GM21447 (cell line): ENCODE results near the gene SLC7A1.

Experiments used
- ATAC-seq: cut with Tn5 transposase; IDR thresholded peaks from one replicate; pipeline ENCODE4 v1.9.1; 2021; ENCODE audit not compliant: unreplicated experiment

The SLC7A1 gene

DNA sequence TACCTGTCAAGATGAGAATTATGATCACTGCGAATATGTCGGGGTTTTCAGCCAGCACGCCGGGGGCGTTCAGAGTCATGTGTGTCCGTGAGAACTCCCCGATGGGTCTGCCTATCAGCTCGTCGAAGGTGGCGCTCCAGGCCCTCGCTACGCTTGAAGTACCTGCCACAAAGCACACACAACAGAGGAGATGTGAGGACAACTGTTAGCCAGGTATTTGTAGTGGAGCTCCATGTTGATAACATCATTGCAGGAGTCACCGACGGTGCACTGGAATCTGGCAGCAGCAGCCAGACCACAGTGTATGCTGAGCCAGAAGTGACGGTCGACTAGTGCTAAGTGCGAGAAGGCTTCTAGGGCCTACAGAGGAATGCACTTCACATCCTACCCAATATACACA is 62.7 kb downstream of the SLC7A1 start:
- ATAC-seq, result no peak

- ATAC-seq, result no peak
Observed at GRCh38 chr13:29532116-29532515, 63.4 kb downstream of the SLC7A1 start.

GRCh38 chr13:29530901-29531300 is 64.6 kb downstream of the SLC7A1 start:
- no peak for ATAC-seq

DNA sequence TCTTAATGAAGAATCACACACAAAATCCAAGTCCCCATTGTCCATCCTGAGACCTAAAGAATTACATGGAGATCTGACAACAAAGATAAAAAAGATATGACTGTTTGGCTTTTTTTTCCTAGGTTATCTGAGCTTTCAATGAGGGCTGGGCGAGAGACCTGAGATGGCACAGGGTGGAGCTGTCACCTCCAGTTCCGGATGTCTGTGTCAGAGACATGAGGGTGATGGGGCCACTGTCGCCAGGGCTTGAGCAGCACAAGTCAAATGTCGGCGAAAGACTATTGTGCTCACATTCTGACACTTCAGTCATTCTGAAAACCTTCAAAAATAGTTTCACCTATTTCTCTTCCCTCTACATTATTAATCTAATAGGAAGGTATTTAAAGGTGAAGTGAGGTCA is 65.7 kb downstream of the SLC7A1 start:
- ATAC-seq, result no peak

- ATAC-seq, result no peak
Observed at GRCh38 chr13:29527916-29528315, 67.6 kb downstream of the SLC7A1 start.

DNA sequence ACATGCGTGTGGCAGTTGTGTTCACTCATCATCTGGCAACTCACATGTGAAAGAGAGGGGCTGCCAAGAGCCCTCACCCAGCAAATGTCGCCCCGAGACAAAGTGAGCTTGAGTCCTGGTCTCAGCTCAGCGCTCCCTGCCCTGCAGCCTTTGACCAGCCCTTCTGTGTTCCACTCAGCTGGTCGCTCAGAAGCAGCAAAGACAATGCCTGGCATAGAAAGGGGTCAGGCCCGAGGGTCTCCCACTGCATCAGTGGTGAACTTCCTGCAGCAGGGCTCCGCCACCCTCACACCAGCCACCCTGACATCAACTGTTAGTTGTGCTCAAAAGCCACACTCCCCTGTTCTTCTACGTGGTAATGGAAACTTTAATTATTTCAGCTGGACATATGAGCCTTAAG is 68.0 kb downstream of the SLC7A1 start:
- ATAC-seq, result no peak

DNA sequence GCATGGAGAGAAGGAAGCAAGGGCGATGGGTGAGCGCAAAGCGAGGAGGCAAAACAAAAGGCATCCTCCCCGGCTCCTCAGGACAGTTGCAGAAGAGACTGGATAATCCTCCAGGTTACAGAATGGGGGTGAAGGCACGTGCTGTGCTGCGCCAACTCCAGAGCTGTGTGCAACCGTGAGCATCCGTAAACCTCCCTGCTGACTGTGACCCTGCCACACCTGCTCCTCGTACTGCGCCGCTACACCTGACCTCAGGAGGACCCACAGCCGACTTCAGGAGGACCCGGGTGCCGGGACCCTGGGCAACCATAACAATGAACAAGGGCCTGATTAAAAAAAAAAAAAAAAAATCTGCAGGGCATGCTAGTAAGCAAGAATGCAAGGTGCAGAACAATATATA is 68.7 kb downstream of the SLC7A1 start:
- no peak for ATAC-seq

- ATAC-seq, result no peak
Observed at GRCh38 chr13:29525757-29526156, 69.7 kb downstream of the SLC7A1 start.

- ATAC-seq, result no peak
Observed at GRCh38 chr13:29524641-29525040, 70.8 kb downstream of the SLC7A1 start.

DNA sequence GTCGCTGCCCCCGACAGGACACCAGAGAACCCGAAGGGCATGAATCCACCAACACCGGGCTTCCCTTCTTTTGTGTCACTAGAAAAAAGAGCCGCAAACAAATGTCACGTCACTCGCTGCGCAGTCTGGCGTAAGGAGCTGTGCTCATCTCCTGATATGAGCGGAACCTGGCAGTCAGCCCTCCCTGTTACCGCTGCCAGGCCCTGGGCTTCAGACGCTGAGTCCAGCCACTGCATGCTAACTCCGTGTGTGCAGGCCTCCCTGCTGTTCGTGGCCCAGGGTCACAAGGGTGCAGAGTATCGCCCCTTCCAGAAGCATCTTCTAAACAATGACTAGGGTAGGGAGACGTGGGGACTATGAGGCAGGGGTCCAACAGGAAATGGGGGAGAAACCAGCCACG is 71.3 kb downstream of the SLC7A1 start:
- no peak for ATAC-seq

GRCh38 chr13:29523199-29523961 is 72.1 kb downstream of the SLC7A1 start:
- ATAC-seq, result no peak

DNA sequence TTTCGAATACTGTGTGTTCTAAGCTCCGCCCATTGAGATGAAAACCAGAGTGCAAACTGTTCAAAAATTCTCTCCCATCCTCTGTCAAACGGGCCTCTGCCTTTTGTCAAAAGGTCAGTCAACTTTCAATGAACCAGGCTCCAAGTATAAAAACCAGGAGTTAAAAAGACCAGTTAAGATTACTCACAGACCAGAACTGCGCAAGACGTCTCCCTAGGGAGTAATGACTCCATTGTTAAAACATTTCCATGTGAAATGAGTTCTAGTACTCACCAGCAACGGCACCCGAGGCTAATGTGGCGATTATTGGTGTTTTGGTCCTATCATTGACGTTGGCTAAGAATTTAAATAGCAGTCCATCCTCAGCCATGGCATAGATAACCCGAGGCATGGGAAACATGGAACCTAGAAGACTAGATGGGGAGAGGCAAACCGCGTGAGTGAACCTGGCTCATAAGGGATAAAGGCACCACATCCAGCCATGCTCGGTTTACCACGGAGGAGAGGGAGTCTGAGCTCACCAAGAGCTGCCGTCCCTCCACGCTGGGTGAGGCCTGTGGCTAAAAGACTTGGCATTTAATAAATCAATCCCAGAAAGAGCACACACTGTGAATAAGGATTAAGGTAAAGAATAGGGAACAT is 73.3 kb downstream of the SLC7A1 start:
- no peak for ATAC-seq

GRCh38 chr13:29521336-29521735 is 74.2 kb downstream of the SLC7A1 start:
- no peak for ATAC-seq

DNA sequence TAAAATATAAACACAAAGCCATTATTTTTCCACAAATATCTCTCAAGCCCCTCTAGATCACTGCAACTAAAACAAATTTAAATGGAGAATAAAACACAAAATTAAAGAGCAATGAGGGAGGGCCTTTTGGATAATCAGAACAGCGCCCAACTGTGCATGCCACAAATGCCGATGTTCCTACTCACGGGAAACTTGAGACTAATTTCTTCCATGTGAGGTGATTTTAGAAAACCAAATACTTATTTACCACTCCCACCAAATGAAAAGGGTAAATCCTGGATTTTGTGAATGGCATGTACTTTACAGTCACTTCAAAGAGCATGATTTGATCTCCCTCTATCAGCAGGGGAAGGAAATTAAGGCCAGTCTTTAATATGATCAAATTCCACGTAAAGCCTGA is 74.8 kb downstream of the SLC7A1 start:
- no peak for ATAC-seq

DNA sequence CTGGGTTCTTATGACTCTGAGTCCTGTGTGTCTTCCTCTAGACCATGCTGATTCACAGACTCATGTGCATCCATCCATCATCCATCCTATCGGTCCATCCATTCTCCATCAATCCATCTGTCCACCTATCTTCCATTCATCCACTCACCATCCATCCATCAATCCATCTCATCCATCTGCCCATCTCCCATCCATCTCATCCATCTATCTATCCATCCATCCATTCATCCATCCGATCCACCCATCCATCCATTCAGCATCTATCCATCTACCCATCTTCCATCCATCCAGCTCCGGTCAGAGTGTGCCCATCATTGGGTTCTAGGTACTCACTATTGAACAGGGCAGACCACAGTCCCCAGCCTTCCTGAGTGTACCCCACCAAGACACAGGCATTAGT is 75.6 kb downstream of the SLC7A1 start:
- ATAC-seq, result no peak

- ATAC-seq, result no peak
Observed at GRCh38 chr13:29516880-29517279, 78.6 kb downstream of the SLC7A1 start.

DNA sequence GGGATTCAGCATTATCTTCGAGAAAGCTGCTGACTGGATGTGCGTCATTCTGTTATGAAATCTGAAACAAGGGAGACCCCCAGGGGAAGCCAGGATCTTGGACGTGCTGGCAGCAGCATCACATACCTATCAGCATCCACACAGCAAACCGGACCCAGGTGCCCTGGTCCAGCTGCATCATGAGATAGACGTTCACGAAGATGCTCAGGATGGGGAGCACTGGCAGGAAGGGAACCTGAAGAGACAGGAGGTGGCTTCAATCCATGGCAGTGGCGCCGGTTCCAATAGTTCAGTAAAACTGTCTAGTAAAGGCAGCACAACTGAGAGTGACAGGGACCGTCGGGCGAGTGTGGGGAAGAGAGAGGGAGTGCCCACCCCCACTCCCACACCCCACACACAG is 79.5 kb downstream of the SLC7A1 start:
- ATAC-seq, result no peak

DNA sequence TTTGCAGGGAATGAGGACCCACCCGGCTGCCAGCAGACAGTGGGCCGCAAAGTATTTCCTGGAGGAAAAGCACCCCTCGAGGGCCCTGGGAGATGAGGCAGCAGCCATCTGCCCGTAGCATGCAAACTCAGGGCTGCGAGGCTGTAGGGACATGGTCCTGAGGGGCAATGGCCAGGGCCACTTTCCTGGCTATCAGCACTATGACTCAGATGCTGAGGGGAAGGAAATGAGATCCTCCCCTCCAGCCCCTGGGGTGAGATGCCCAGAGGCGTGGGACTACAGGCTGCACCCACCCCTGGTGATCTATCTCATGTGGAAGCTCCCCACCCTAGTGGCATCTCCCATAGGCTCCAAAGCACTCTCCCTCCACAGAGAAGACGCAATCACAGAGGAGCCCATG is 80.1 kb downstream of the SLC7A1 start:
- ATAC-seq, result no peak

DNA sequence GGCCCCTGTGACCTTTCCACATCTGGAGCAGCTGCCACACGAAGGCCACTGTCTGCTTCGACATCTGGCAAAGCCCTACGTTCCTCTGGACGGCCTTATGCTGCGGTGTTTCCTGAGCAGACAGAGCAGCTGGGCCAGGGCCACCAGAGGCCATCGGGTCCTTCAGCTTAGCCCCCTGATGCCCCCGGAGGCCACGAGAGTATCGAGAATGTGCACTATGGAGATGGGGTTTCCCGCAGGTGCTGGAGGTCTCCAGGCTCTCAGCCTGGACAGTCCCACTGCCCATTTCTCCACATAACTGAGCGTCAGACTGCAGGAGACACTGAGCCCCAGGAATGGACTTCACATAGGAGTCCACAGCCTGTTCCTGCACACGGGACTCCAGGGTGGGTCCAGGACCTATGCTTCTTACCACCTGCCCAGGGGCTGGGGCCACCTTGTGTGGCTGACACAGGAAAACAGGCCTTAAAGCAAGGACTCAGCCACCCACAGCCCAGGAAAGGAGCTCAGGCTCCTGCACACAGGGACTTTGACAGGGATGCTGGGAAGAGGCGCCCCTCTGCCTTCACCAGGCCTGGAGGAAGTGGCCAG is 80.7 kb downstream of the SLC7A1 start:
- no peak for ATAC-seq

DNA sequence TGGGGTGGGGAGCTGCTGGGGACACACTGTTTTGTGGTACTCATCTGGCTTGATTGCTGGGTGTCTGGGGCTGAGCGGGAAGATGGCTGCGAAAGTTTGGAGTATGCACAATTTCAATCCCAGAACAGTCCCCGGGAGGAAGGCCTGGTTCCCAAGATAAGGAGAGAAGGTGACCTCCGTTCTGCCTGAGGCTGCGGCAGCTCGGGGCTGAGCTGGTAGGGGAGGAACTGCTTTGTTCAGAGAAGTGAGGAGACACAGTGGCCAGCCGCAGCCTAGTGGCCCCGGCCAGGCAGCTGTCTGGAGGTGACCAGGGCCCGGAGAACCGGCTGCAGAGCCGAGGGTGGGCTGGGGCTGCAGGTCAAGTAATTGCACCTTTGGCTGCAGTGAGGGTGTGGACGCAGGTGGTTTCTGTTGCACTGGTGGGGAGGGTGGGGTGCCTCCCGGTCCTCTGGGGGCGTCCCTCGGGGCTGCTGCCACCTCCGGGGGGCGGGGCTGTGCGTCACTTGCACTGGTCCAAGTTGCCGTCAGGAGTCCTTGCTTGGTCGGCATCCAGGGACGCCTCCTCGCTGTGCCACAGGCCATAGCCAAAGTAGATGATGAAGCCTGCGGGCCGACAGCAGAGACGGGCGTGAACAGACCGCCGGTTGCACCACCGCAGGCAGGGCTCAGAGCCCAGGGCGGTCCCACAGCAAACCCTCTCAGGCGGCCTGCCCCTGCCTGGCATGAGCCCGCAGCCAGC is 81.3 kb downstream of the SLC7A1 start:
- ATAC-seq, result no peak
